IMR-90 (cell line): ENCODE data around the gene ILRUN. TPM values are rescaled to one million over a fixed set of nuclear protein-coding genes. Genes with fewer than 3 reads are reported as not detected.

Experiments used
- ATAC-seq: fragments of 200-7000 bp; cut with Tn5 transposase; 2 replicates; pipeline ENCODE4 v1.9.1; 2020; ENCODE audit warnings: low read depth, mild to moderate bottlenecking, moderate library complexity
- BruUV-seq: library from RNA; stranded (reverse); fragments of 400-500 nt; replicated peaks from 2 replicates; lab custom pipeline; 2021; lab: Mats Ljungman, UMichigan
- CTCF ChIA-PET: fragments of 300-600 bp; formaldehyde crosslinking; extraction: SDS; loops from one replicate; lab custom pipeline; 2021; ENCODE audit warnings: antibody characterized with exemption; lab: Yijun Ruan, JAX
- POLR2A ChIA-PET: fragments of 300-600 bp; sonication (Branson Sonifier 250); formaldehyde crosslinking; loops from one replicate; lab custom pipeline; 2022; ENCODE audit warnings: antibody characterized with exemption; ENCODE audit not compliant: unreplicated experiment; lab: Charles Lee
- DNase-seq: peaks from one replicate; pipeline ENCODE4 v3.0.0; 2013
- H2AFZ ChIP-seq: replicated peaks from 2 replicates; pipeline ENCODE3; 2013; ENCODE audit warnings: low read length, mild to moderate bottlenecking; ENCODE audit not compliant: poor library complexity
- H2AK5ac ChIP-seq: 2 replicates; pipeline ENCODE4 v1.6.1; 2013; ENCODE audit warnings: low read depth, low read length, inconsistent platforms
- H2AK9ac ChIP-seq: replicated peaks from 2 replicates; pipeline ENCODE3; 2013; ENCODE audit warnings: mild to moderate bottlenecking, low read depth, low read length, moderate library complexity; ENCODE audit not compliant: poor library complexity
- H2BK120ac ChIP-seq: 2 replicates; pipeline ENCODE4 v1.6.1; 2013; ENCODE audit warnings: low read depth, low read length, inconsistent platforms
- H2BK15ac ChIP-seq: 3 replicates; pipeline ENCODE4 v1.6.1; 2013; ENCODE audit warnings: low read depth, low read length, inconsistent platforms
- H2BK20ac ChIP-seq: 2 replicates; pipeline ENCODE4 v1.6.1; 2013; ENCODE audit warnings: low read depth, mild to moderate bottlenecking, inconsistent platforms, low read length, moderate library complexity
- H2BK5ac ChIP-seq: 2 replicates; pipeline ENCODE4 v1.6.1; 2013; ENCODE audit warnings: mild to moderate bottlenecking, low read depth, low read length, inconsistent platforms; ENCODE audit not compliant: poor library complexity, severe bottlenecking
- H3K14ac ChIP-seq: replicated peaks from 2 replicates; pipeline ENCODE4 v1.6.1; 2013; ENCODE audit warnings: low read depth, low read length, inconsistent platforms
- H3K18ac ChIP-seq: 2 replicates; pipeline ENCODE4 v1.6.1; 2013; ENCODE audit warnings: low read depth, low read length, control low read depth
- H3K23ac ChIP-seq: 2 replicates; pipeline ENCODE4 v1.6.1; 2013; ENCODE audit warnings: low read depth, low read length, inconsistent platforms
- H3K27ac ChIP-seq: 2 replicates; pipeline ENCODE4 v1.5.1; 2013; ENCODE audit warnings: mild to moderate bottlenecking, control low read depth, low read length; ENCODE audit not compliant: insufficient read depth
- H3K27me3 ChIP-seq: 2 replicates; pipeline ENCODE4 v1.6.1; 2013; ENCODE audit warnings: low read length; ENCODE audit not compliant: control insufficient read depth, insufficient read depth
- H3K36me3 ChIP-seq: 2 replicates; pipeline ENCODE4 v1.6.1; 2013; ENCODE audit warnings: low read length, mixed read lengths; ENCODE audit not compliant: control insufficient read depth, insufficient read depth
- H3K4ac ChIP-seq: 2 replicates; pipeline ENCODE4 v1.6.1; 2013; ENCODE audit warnings: low read depth, low read length, inconsistent platforms
- H3K4me1 ChIP-seq: 2 replicates; pipeline ENCODE4 v1.6.1; 2013; ENCODE audit warnings: low read length, mixed read lengths; ENCODE audit not compliant: control insufficient read depth, insufficient read depth
- H3K4me2 ChIP-seq: 2 replicates; pipeline ENCODE4 v1.6.1; 2013; ENCODE audit warnings: low read depth, mild to moderate bottlenecking, control low read depth, low read length, moderate library complexity
- H3K4me3 ChIP-seq: 2 replicates; pipeline ENCODE4 v1.5.1; 2013; ENCODE audit warnings: low read depth, mild to moderate bottlenecking, control low read depth, low read length, moderate library complexity; ENCODE audit not compliant: insufficient read depth
- H3K56ac ChIP-seq: 2 replicates; pipeline ENCODE4 v1.6.1; 2013; ENCODE audit warnings: low read length, inconsistent platforms; ENCODE audit not compliant: insufficient read depth; ENCODE audit errors: extremely low read depth
- H3K79me1 ChIP-seq, 2 experiments: 2 replicates each; pipeline ENCODE4 v1.6.1; 2013; ENCODE audit warnings: low read length in 2 of 2, inconsistent platforms in 1 of 2, low read depth in 1 of 2
- H3K9ac ChIP-seq: 2 replicates; pipeline ENCODE4 v1.6.1; 2013; ENCODE audit warnings: low read depth, low read length, control low read depth
- H3K9me1 ChIP-seq: 2 replicates; pipeline ENCODE4 v1.6.1; 2013; ENCODE audit warnings: low read length, inconsistent platforms; ENCODE audit not compliant: insufficient read depth
- H3K9me3 ChIP-seq: 2 replicates; pipeline ENCODE4 v1.6.1; 2013; ENCODE audit warnings: low read length; ENCODE audit not compliant: control insufficient read depth, insufficient read depth
- H4K20me1 ChIP-seq: 2 replicates; pipeline ENCODE4 v1.6.1; 2013; ENCODE audit warnings: low read length, inconsistent platforms; ENCODE audit not compliant: insufficient read depth
- H4K5ac ChIP-seq: 2 replicates; pipeline ENCODE4 v1.6.1; 2013; ENCODE audit warnings: mild to moderate bottlenecking, low read depth, low read length, control low read depth
- H4K8ac ChIP-seq, 2 experiments: 2 replicates each; pipeline ENCODE4 v1.6.1; 2013; ENCODE audit warnings: low read depth in 2 of 2, low read length in 2 of 2, control low read depth in 1 of 2, inconsistent platforms in 1 of 2
- H4K91ac ChIP-seq: 2 replicates; pipeline ENCODE4 v1.6.1; 2013; ENCODE audit warnings: low read depth, low read length, inconsistent platforms; ENCODE audit not compliant: insufficient read depth
- BHLHE40 ChIP-seq: fragments of 150-350 bp; IDR thresholded peaks from 2 replicates; pipeline ENCODE4 v1.6.1; 2016; ENCODE audit warnings: mild to moderate bottlenecking, low read depth, low read length
- FOS ChIP-seq: fragments of 150-350 bp; IDR thresholded peaks from 2 replicates; pipeline ENCODE4 v1.6.1; 2016; ENCODE audit warnings: low read depth, low read length
- MAZ ChIP-seq: IDR thresholded peaks from 2 replicates; pipeline ENCODE4 v1.6.1; 2012; ENCODE audit warnings: low read depth, mild to moderate bottlenecking, low read length, improper control_type of control experiment, moderate library complexity, borderline replicate concordance
- POLR2A ChIP-seq: IDR thresholded peaks from 2 replicates; pipeline ENCODE4 v1.6.1; 2012; ENCODE audit warnings: mild to moderate bottlenecking, low read depth, low read length
- RAD21 ChIP-seq: IDR thresholded peaks from 2 replicates; pipeline ENCODE4 v1.6.1; 2012; ENCODE audit warnings: low read length, improper control_type of control experiment
- RFX5 ChIP-seq: IDR thresholded peaks from 2 replicates; pipeline ENCODE4 v1.8.0; 2012; ENCODE audit warnings: low read depth, mild to moderate bottlenecking, low read length, moderate library complexity
- SMC3 ChIP-seq: fragments of 150-350 bp; IDR thresholded peaks from 2 replicates; pipeline ENCODE4 v1.6.1; 2016; ENCODE audit warnings: low read depth, mild to moderate bottlenecking, antibody characterized with exemption, low read length, moderate library complexity
- WGBS, 2 experiments: methylation state at CpG; one replicate each; pipeline versions ENCODE4 v1.1.5 to v1.1.7; 2013; ENCODE audit warnings: missing lambda C conversion rate in 2 of 2; ENCODE audit not compliant: insufficient read length in 1 of 2; ENCODE audit errors: extremely low coverage in 2 of 2; 5-methylcytosine and 5-hydroxymethylcytosine counted together
- dilution Hi-C: fragments of 300-500 bp; cut with HindIII; formaldehyde crosslinking; loops from one replicate; pipeline ENCODE4 v1.14.3; 2018; ENCODE audit warnings: low sequenced_read_pairs; ENCODE audit not compliant: unreplicated experiment
- in situ Hi-C: fragments of 300-500 bp; cut with MboI; formaldehyde crosslinking; loops from 3 replicates; pipeline ENCODE4 v1.14.3; 2019; ENCODE audit warnings: low sequenced_read_pairs, inconsistent platforms, mixed read lengths
- intact Hi-C: fragments of 100-400 bp; cut with micrococcal nuclease; formaldehyde crosslinking; loops from 2 replicates; pipeline ENCODE4 v1.10.0; 2022
- polyA plus RNA-seq, 3 experiments: library from polyadenylated mRNA; depleted of rRNA; stranded (reverse); fragments of >200 nt; gene quantifications; 2 replicates each; pipeline ENCODE4 v1.2.3, GENCODE V29; 2012; ENCODE audit warnings: low replicate concordance in 1 of 3
- total RNA-seq: library from RNA; depleted of rRNA; stranded (reverse); fragments of >200 nt; gene quantifications from 2 replicates; pipeline ENCODE4 v1.2.3, GENCODE V29; 2012
- TF ChIP-seq, protein P1 (sequence below): fragments of 150-350 bp; IDR thresholded peaks from 2 replicates; pipeline ENCODE4 v1.6.1; 2017; ENCODE audit warnings: mild to moderate bottlenecking, antibody characterized with exemption, low read length, low read depth
- TF ChIP-seq, protein P2 (sequence below): fragments of 150-350 bp; IDR thresholded peaks from 2 replicates; pipeline ENCODE4 v1.6.1; 2016; ENCODE audit warnings: low read depth, mild to moderate bottlenecking, low read length, moderate library complexity, borderline replicate concordance
- TF ChIP-seq, protein P3 (sequence below): conservative IDR thresholded peaks from 2 replicates; pipeline ENCODE4 v1.5.1; 2012; ENCODE audit warnings: mild to moderate bottlenecking, low read depth, low read length, improper control_type of control experiment

ILRUN gene
- total and polyA plus RNA-seq, 2 of the 4 experiments (the other 2 are of a cell fraction): 25.4 to 29.9 TPM

DNA sequence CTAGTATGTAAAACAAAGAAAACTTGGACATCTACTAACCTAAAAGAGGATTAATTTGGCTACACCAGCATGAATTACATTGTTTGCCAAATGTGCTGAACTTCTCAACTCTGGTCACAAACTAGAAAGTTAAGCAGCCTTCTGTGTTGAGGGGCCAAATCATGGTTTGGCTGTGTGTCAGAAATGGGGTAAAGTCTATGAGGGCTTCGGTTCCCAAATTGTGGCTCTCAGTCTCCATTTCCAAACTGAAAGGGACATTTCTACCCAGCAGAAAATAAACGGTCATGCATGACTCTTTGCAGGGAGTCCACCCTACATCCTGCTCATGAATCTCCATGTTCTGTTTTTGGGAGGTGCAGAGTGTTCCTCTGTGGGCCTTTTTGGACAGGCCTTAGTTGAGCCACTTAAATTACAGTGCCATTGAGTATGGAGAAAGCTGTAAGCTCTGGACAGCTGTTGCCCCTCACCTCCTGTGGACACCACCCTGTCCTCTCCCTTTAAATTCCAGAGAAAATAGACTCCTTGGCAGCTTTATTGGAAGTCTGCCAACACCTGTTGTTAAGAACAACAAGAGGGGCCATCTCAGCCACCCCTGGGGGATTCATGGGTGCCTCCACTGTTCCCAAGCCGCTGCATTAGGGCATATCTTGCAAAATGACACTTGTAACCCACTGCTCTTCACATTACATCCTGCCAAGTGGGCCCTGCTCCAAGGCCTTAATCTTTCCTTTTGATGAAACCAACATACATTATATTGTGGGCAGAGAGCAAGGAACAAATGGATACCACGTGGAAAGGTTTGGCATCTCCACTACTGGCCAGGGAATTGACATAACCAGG, 33.3 kb upstream of the ILRUN start:
- H3K56ac ChIP-seq: no peak overlapping the region

More for the DNA sequence above, 33.3 kb upstream of the ILRUN start:
- no peak overlapping the region for H4K91ac ChIP-seq
- DNase-seq: no peak
- in situ Hi-C loops: no loop called here
- H3K9ac ChIP-seq: no peak overlapping the region
- no peak overlapping the region for H4K8ac ChIP-seq
- no peaks in the 10 kb centered on the region for H3K79me1 ChIP-seq
- no peak overlapping the region for H2BK5ac ChIP-seq
- no peaks in the 10 kb centered on the region for H3K36me3 ChIP-seq
- no peak overlapping the region for H3K18ac ChIP-seq
- no peak overlapping the region for H3K4ac ChIP-seq
- no peak overlapping the region for H3K4me2 ChIP-seq
- no peak for TF ChIP-seq BHLHE40
- TF ChIP-seq, protein P1, sequence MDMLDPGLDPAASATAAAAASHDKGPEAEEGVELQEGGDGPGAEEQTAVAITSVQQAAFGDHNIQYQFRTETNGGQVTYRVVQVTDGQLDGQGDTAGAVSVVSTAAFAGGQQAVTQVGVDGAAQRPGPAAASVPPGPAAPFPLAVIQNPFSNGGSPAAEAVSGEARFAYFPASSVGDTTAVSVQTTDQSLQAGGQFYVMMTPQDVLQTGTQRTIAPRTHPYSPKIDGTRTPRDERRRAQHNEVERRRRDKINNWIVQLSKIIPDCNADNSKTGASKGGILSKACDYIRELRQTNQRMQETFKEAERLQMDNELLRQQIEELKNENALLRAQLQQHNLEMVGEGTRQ: no peak
- TF ChIP-seq, protein P2, sequence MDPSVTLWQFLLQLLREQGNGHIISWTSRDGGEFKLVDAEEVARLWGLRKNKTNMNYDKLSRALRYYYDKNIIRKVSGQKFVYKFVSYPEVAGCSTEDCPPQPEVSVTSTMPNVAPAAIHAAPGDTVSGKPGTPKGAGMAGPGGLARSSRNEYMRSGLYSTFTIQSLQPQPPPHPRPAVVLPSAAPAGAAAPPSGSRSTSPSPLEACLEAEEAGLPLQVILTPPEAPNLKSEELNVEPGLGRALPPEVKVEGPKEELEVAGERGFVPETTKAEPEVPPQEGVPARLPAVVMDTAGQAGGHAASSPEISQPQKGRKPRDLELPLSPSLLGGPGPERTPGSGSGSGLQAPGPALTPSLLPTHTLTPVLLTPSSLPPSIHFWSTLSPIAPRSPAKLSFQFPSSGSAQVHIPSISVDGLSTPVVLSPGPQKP: no peak
- TF ChIP-seq RFX5: no peak
- no peak for TF ChIP-seq RAD21
- TF ChIP-seq POLR2A: no peak
- TF ChIP-seq MAZ: no peak
- TF ChIP-seq SMC3: no peak
- TF ChIP-seq, protein P3, sequence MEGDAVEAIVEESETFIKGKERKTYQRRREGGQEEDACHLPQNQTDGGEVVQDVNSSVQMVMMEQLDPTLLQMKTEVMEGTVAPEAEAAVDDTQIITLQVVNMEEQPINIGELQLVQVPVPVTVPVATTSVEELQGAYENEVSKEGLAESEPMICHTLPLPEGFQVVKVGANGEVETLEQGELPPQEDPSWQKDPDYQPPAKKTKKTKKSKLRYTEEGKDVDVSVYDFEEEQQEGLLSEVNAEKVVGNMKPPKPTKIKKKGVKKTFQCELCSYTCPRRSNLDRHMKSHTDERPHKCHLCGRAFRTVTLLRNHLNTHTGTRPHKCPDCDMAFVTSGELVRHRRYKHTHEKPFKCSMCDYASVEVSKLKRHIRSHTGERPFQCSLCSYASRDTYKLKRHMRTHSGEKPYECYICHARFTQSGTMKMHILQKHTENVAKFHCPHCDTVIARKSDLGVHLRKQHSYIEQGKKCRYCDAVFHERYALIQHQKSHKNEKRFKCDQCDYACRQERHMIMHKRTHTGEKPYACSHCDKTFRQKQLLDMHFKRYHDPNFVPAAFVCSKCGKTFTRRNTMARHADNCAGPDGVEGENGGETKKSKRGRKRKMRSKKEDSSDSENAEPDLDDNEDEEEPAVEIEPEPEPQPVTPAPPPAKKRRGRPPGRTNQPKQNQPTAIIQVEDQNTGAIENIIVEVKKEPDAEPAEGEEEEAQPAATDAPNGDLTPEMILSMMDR: no peak
- TF ChIP-seq FOS: no peak
- no peaks in the 10 kb centered on the region for H3K4me1 ChIP-seq
- intact Hi-C loops: no loop called here
- no peaks in the 10 kb centered on the region for H4K20me1 ChIP-seq
- no peak overlapping the region for H3K14ac ChIP-seq
- no peak overlapping the region for H4K5ac ChIP-seq
- ATAC-seq: no peak
- no peak overlapping the region for H2BK20ac ChIP-seq
- H2BK15ac ChIP-seq: no peak overlapping the region
- no peak overlapping the region for H3K4me3 ChIP-seq
- no CpG with 5 or more reads among the region's 4 CpGs for WGBS, 2 experiments
- H2AK9ac ChIP-seq: no peak overlapping the region
- H3K27me3 ChIP-seq: no peaks in the 10 kb centered on the region
- no peak overlapping the region for H3K23ac ChIP-seq
- H2BK120ac ChIP-seq: no peak overlapping the region
- dilution Hi-C loops: no loop called here
- no peak overlapping the region for H3K27ac ChIP-seq
- BruUV-seq: no TSS peak
- ChIA-PET CTCF (no interaction called here), POLR2A (no interaction called here)
- H3K9me1 ChIP-seq: no peaks in the 10 kb centered on the region
- no peak overlapping the region for H2AK5ac ChIP-seq
- H3K9me3 ChIP-seq: no peaks in the 10 kb centered on the region
- peak overlapping the region; percentile 39 for H2AFZ ChIP-seq
